ENCODE results near the gene GTF3C2. TPM values are rescaled to one million over a fixed set of nuclear protein-coding genes. Genes with fewer than 3 reads are reported as not detected.

The GTF3C2 gene
- total RNA-seq, 1 donor from 2014 or later: 54.9 TPM

DNA sequence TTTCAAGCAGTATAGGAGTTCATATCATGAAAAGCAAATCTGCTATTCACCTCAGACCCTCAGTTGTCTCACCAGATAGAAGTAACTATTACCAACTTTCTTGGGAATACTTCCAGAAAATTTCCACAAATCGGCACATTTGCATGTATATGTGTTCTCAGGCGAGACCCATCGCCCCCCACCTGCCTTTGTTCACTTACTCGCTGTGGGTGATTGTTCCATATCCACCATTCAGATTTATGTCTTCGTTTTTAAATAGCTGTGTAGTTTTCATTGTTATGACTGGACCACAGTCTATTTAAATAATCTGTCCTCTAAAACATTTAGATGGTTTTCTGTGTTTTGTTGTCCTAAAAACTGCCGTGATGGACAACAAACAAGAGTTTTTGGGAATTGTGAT, 71.1 kb downstream of the GTF3C2 start:
- Histone ChIP-seq H3K27me3 (ENCODE audit: control insufficient read depth, insufficient read depth, low read length) (peaks cover 11% of the 10 kb centered on the region), H3K4me3 (ENCODE audit: low read depth, low read length) (no peak overlapping the region), H3K36me3 (ENCODE audit: control insufficient read depth, insufficient read depth, low read length) (no peaks in the 10 kb centered on the region)
- no peak for DNase-seq (ENCODE audit: low read depth)
- TF ChIP-seq, protein P1, sequence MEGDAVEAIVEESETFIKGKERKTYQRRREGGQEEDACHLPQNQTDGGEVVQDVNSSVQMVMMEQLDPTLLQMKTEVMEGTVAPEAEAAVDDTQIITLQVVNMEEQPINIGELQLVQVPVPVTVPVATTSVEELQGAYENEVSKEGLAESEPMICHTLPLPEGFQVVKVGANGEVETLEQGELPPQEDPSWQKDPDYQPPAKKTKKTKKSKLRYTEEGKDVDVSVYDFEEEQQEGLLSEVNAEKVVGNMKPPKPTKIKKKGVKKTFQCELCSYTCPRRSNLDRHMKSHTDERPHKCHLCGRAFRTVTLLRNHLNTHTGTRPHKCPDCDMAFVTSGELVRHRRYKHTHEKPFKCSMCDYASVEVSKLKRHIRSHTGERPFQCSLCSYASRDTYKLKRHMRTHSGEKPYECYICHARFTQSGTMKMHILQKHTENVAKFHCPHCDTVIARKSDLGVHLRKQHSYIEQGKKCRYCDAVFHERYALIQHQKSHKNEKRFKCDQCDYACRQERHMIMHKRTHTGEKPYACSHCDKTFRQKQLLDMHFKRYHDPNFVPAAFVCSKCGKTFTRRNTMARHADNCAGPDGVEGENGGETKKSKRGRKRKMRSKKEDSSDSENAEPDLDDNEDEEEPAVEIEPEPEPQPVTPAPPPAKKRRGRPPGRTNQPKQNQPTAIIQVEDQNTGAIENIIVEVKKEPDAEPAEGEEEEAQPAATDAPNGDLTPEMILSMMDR (IDR thresholded peaks at IDR 0.05; ENCODE audit: insufficient read depth, low read length, poor library complexity, severe bottlenecking): no peak

DNA sequence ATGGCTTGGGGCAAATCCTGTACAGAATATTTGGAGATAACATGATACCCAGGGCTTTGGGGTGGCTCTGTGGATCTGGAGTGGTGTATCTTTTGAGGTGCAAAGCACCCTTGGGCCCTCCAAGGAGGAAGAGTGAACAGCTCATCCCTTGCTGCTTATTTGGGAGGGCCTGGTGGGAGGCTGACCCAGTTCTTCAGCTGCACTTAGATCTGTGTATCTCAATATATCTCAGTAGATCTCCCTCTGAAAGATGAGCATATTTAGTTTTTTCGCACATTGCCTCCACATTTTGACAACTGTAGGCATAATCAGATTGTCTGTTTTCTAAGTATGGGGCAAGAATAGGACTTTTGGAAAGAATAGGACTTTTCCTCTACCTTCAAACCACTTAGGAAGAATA, 71.6 kb downstream of the GTF3C2 start:
- TF ChIP-seq, protein P1 (IDR thresholded peaks at IDR 0.05; ENCODE audit: insufficient read depth, low read length, poor library complexity, severe bottlenecking): no peak
- Histone ChIP-seq H3K36me3 (ENCODE audit: control insufficient read depth, insufficient read depth, low read length) (no peaks in the 10 kb centered on the region), H3K27me3 (ENCODE audit: control insufficient read depth, insufficient read depth, low read length) (peaks cover 11% of the 10 kb centered on the region), H3K4me3 (ENCODE audit: low read depth, low read length) (no peak overlapping the region)
- no peak for DNase-seq (ENCODE audit: low read depth)

DNA sequence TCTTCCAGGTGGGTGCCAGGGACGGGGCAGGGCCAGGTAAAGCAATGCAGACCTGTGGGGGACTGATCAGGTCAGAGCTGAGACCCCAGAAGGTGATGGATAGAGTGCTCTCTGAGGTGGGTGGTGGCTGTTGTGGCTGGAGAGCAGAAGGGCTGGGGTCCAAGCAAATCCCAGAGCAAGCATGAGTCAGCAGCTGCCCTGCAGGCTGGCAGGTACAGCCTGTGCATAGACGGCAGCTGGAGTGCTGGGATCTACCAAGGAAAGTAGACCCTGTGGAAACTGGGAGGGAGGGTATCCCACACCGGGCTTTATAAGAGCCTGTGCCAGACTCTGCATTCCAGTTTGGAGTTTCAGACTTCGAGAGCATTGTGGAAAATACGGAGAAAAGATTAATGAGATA, 73.7 kb downstream of the GTF3C2 start:
- H3K4me3 ChIP-seq (ENCODE audit: low read depth, low read length): no peak overlapping the region
- TF ChIP-seq, protein P1 (IDR thresholded peaks at IDR 0.05; ENCODE audit: insufficient read depth, low read length, poor library complexity, severe bottlenecking): no peak
- peaks cover 13% of the 10 kb centered on the region for H3K27me3 ChIP-seq (ENCODE audit: control insufficient read depth, insufficient read depth, low read length)
- no peaks in the 10 kb centered on the region for H3K36me3 ChIP-seq (ENCODE audit: control insufficient read depth, insufficient read depth, low read length)
- DNase-seq (ENCODE audit: low read depth): no peak

DNA sequence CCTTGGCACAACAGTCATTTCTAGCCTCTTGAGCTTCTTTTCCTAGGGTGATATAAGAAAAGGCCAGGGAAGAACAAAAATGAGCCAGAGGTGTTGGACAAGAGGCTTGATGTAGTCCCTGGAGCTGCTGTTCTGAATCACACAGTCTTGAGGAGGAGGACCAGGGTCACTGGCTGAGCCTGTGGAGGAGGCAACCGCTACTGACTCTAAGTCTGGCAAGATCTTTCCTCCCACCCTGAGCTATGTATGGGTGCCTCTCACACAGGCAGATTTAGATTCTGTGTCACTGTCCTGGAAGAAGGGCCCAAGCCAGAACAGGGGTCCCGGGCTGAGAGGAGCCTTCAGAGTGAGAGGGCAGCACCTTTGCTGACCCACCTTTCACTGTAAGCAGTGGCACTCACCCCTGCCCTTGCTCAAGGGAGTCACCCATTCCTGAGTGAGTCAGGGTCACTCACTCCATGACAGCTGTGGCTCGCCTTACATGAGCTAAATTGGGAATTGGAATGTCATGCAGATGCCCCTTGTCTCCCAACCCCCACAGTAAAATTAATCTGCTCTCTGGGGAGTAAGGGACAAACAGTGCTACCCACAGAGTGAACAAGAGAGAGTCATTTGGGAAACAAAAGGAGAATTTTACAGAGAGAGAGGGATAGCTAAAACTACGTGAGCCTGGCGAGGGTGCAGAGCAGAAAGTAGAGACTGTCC, 74.6 kb downstream of the GTF3C2 start, which contains the start of gene TRIM54:
TRIM54 (plus strand) TSS at position 575 of the 705 bp plus-strand sequence. CDS start 303 bp downstream, outside the sequence.
- DNase-seq (ENCODE audit: low read depth): no peak
- H3K4me3 ChIP-seq (ENCODE audit: low read depth, low read length): no peak within 1 kb of the TSS
- no peaks in the 10 kb centered on the region for H3K36me3 ChIP-seq (ENCODE audit: control insufficient read depth, insufficient read depth, low read length)
- TF ChIP-seq, protein P1 (IDR thresholded peaks at IDR 0.05; ENCODE audit: insufficient read depth, low read length, poor library complexity, severe bottlenecking): no peak
- H3K27me3 ChIP-seq (ENCODE audit: control insufficient read depth, insufficient read depth, low read length): peaks cover 17% of the 10 kb centered on the region

DNA sequence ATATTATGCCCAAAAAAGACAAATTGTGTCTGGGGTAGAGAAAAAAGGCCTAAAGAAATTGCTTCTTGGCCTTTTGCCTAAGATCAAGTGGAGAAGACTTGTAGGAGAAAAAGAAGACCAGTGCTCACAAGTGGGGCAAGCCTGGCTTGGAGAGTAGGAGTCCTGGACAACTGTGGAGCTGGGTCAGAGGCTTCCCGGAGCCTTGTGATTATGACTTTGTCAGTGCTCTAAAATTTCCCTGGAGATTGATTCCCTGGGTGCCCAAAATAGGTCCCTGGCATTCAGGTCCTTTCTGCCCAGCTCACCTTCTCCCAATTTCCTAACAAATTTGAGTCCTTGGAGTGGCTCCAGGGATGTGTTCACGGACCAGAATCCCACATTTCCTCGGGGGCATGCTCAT, 75.1 kb downstream of the GTF3C2 start:
- H3K27me3 ChIP-seq (ENCODE audit: control insufficient read depth, insufficient read depth, low read length): peaks cover 17% of the 10 kb centered on the region
- no peak for DNase-seq (ENCODE audit: low read depth)
- no peaks in the 10 kb centered on the region for H3K36me3 ChIP-seq (ENCODE audit: control insufficient read depth, insufficient read depth, low read length)
- TF ChIP-seq, protein P1 (IDR thresholded peaks at IDR 0.05; ENCODE audit: insufficient read depth, low read length, poor library complexity, severe bottlenecking): no peak
- no peak overlapping the region for H3K4me3 ChIP-seq (ENCODE audit: low read depth, low read length)

DNA sequence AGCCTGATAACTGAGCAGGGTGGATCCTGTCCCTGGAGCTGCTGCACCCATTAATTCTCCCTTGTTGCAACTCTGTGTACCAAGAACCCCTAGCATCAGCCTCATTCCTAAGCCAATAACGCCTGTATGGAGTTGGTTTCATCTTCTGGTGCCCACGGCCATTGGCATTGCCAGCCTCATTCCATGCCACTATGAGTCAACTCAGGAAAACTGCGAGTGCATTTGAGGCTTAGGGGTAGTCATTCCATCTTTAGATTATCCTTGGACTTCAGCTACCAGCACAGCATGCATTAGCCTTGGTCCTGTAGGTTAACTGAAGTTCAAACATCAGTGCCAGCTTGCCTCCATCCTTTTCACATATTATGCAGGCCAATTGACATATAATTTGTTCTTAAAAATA, 75.7 kb downstream of the GTF3C2 start:
- H3K36me3 ChIP-seq (ENCODE audit: control insufficient read depth, insufficient read depth, low read length): no peaks in the 10 kb centered on the region
- H3K27me3 ChIP-seq (ENCODE audit: control insufficient read depth, insufficient read depth, low read length): peaks cover 17% of the 10 kb centered on the region
- H3K4me3 ChIP-seq (ENCODE audit: low read depth, low read length): no peak overlapping the region
- TF ChIP-seq, protein P1 (IDR thresholded peaks at IDR 0.05; ENCODE audit: insufficient read depth, low read length, poor library complexity, severe bottlenecking): no peak
- DNase-seq (ENCODE audit: low read depth): no peak

All from kidney epithelial cell (primary cell).